Measurements from ENCODE around the gene CMTM7.
"Not testable (repeated sequence)": the region's sequence is repeated elsewhere in the genome, so short reads cannot be mapped to it uniquely, and the experiment has no call there.

CMTM7 gene

GRCh38 chr3:32384938-32385337 is 6.7 kb upstream of the CMTM7 start:
- no peaks in the 10 kb centered on the region for H3K9me3 ChIP-seq (ENCODE audit: control insufficient read depth, insufficient read depth, low read length)
- no peaks in the 10 kb centered on the region for H3K27me3 ChIP-seq (ENCODE audit: control insufficient read depth, insufficient read depth, low read length)
- H3K4me1 ChIP-seq (ENCODE audit: control insufficient read depth, insufficient read depth, low read length): no peaks in the 10 kb centered on the region
- no peaks in the 10 kb centered on the region for H3K36me3 ChIP-seq (ENCODE audit: control insufficient read depth, insufficient read depth, low read length)
- no peak overlapping the region for H3K4me3 ChIP-seq (ENCODE audit: low read depth, low read length)
- H3K9ac ChIP-seq (ENCODE audit: low read depth, low read length): no peak overlapping the region

DNA sequence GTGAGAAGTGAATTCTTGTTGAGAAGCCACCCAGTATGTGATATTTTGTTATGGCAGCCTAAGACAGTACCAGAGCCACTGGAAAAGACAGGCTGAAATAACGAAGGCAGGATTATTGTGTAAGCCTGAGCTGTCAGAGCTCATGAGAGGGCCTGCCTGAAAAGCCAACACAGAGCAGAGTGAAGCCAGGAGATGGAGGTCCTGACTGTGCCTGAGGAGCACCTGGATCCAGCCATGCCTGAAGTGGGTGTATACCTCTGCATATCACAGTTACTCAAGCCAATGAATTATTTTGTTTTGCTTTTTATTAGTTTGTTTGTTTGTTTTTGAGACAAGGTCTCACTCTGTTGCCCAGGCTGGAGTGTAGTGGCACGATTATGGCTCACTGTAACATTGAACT is 4.1 kb upstream of the CMTM7 start:
- H3K27me3 ChIP-seq (ENCODE audit: control insufficient read depth, insufficient read depth, low read length): peaks cover 5% of the 10 kb centered on the region
- peaks cover 3% of the 10 kb centered on the region for H3K4me1 ChIP-seq (ENCODE audit: control insufficient read depth, insufficient read depth, low read length)
- H3K9ac ChIP-seq (ENCODE audit: low read depth, low read length): no peak overlapping the region
- no peak overlapping the region for H3K4me3 ChIP-seq (ENCODE audit: low read depth, low read length)
- no peaks in the 10 kb centered on the region for H3K36me3 ChIP-seq (ENCODE audit: control insufficient read depth, insufficient read depth, low read length)
- no peaks in the 10 kb centered on the region for H3K9me3 ChIP-seq (ENCODE audit: control insufficient read depth, insufficient read depth, low read length)

DNA sequence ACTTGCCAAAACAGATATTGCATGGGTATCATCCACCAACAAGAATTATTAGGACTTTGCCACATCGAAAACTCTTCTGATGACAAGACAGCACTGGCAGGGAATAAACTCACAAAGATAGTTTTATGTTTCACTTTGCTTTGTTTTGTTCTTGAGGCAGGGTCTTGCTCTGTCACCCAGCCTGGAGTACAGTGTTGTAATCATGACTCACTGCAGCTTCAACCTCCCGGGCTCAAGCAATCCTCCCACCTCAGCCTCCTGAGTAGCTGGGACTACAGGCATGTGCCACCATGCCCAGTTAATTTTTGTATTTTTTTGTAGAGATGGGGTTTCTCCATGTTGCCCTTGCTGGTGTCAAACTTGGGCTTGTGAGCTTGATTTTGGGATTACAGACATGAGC is 2.1 kb upstream of the CMTM7 start:
- not testable (repeated sequence) for H3K9me3 ChIP-seq (ENCODE audit: control insufficient read depth, insufficient read depth, low read length); H3K9ac ChIP-seq (ENCODE audit: low read depth, low read length); H3K4me1 ChIP-seq (ENCODE audit: control insufficient read depth, insufficient read depth, low read length); H3K4me3 ChIP-seq (ENCODE audit: low read depth, low read length); H3K36me3 ChIP-seq (ENCODE audit: control insufficient read depth, insufficient read depth, low read length); H3K27me3 ChIP-seq (ENCODE audit: control insufficient read depth, insufficient read depth, low read length)

DNA sequence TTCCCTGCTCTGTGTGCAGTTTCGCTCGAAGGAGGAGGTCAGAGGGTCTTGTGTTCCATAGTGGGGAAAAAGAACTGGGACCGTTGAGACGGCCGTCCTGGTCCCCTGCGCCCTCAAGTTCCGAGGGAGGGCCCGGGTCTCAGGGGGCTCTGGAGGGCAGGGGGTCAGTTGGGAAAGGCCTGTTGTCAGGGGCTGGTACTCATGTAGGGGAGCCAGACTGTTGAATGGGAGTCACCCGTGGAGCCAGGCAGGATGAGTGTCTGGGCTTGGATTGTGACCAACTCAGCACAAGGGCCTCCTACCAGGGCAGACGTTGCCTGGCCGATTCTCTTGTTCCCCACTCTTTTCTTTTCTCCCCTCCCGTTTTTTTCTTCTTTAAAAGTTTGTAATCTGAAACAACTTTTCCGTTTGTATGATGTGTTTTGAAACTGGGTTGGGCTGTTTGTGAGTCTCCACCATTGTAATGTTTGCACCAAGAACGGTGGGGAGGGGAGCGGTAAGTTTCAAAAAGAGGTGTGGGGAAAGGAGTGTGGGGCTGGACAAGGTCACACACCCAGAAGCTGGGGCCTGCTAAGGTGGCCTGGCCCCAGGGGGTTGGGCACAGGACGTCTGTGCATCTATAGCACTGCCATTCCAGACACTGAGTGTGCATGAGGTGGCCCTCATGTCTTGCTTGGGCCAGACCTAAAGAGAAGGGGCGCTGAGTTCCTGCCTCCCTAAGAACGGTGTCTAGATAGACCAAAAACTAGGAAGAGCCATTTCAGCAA is 1.1 kb downstream of the CMTM7 start:
- peak overlapping the region; percentile 81 for H3K9ac ChIP-seq (ENCODE audit: low read depth, low read length)
- H3K4me1 ChIP-seq (ENCODE audit: control insufficient read depth, insufficient read depth, low read length): peaks cover 5% of the 10 kb centered on the region
- no peaks in the 10 kb centered on the region for H3K9me3 ChIP-seq (ENCODE audit: control insufficient read depth, insufficient read depth, low read length)
- H3K4me3 ChIP-seq (ENCODE audit: low read depth, low read length): peak overlapping the region; percentile 79
- H3K36me3 ChIP-seq (ENCODE audit: control insufficient read depth, insufficient read depth, low read length): no peaks in the 10 kb centered on the region
- peaks cover 9% of the 10 kb centered on the region for H3K27me3 ChIP-seq (ENCODE audit: control insufficient read depth, insufficient read depth, low read length)

GRCh38 chr3:32395496-32395895 is 3.8 kb downstream of the CMTM7 start:
- no peak overlapping the region for H3K9ac ChIP-seq (ENCODE audit: low read depth, low read length)
- H3K9me3 ChIP-seq (ENCODE audit: control insufficient read depth, insufficient read depth, low read length): no peaks in the 10 kb centered on the region
- no peak overlapping the region for H3K4me3 ChIP-seq (ENCODE audit: low read depth, low read length)
- no peaks in the 10 kb centered on the region for H3K36me3 ChIP-seq (ENCODE audit: control insufficient read depth, insufficient read depth, low read length)
- H3K27me3 ChIP-seq (ENCODE audit: control insufficient read depth, insufficient read depth, low read length): peaks cover 9% of the 10 kb centered on the region
- peaks cover 9% of the 10 kb centered on the region for H3K4me1 ChIP-seq (ENCODE audit: control insufficient read depth, insufficient read depth, low read length)

DNA sequence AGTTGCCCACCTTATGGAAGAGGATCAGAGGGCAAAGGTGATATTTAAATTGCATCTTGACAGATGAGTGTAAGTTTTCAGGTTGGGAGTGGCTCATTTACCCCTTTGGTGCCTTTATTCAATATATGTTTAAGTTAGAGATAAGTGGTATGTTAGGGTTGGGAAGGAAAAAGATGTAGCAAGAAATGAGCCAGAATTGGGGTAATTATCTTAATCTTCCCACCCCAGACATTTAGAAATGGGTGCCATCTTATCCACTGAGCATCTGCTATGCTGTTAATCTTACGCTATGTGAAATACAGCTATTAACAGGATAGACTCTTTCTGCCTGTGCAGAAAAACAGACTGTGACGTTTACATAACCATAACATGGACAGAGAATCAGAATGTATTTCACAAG is 6.3 kb downstream of the CMTM7 start:
- peaks cover 10% of the 10 kb centered on the region for H3K4me1 ChIP-seq (ENCODE audit: control insufficient read depth, insufficient read depth, low read length)

GRCh38 chr3:32398531-32398930 is 6.9 kb downstream of the CMTM7 start:
- Histone ChIP-seq H3K27me3 (ENCODE audit: control insufficient read depth, insufficient read depth, low read length) (no peaks in the 10 kb centered on the region), H3K9ac (ENCODE audit: low read depth, low read length) (no peak overlapping the region)

More for the DNA sequence above, 6.3 kb downstream of the CMTM7 start:
- Histone ChIP-seq H3K36me3 (ENCODE audit: control insufficient read depth, insufficient read depth, low read length) (no peaks in the 10 kb centered on the region), H3K9me3 (ENCODE audit: control insufficient read depth, insufficient read depth, low read length) (no peaks in the 10 kb centered on the region), H3K27me3 (ENCODE audit: control insufficient read depth, insufficient read depth, low read length) (peaks cover 3% of the 10 kb centered on the region), H3K4me3 (ENCODE audit: low read depth, low read length) (no peak overlapping the region), H3K9ac (ENCODE audit: low read depth, low read length) (no peak overlapping the region)

GRCh38 chr3:32399030-32399620 is 7.5 kb downstream of the CMTM7 start:
- H3K4me1 ChIP-seq (ENCODE audit: control insufficient read depth, insufficient read depth, low read length): peaks cover 9% of the 10 kb centered on the region
- no peaks in the 10 kb centered on the region for H3K9me3 ChIP-seq (ENCODE audit: control insufficient read depth, insufficient read depth, low read length)
- H3K27me3 ChIP-seq (ENCODE audit: control insufficient read depth, insufficient read depth, low read length): no peaks in the 10 kb centered on the region
- H3K9ac ChIP-seq (ENCODE audit: low read depth, low read length): no peak overlapping the region
- H3K36me3 ChIP-seq (ENCODE audit: control insufficient read depth, insufficient read depth, low read length): no peaks in the 10 kb centered on the region
- no peak overlapping the region for H3K4me3 ChIP-seq (ENCODE audit: low read depth, low read length)

More at GRCh38 chr3:32398531-32398930, 6.9 kb downstream of the CMTM7 start:
- Histone ChIP-seq H3K4me1 (ENCODE audit: control insufficient read depth, insufficient read depth, low read length) (peaks cover 9% of the 10 kb centered on the region), H3K9me3 (ENCODE audit: control insufficient read depth, insufficient read depth, low read length) (no peaks in the 10 kb centered on the region), H3K36me3 (ENCODE audit: control insufficient read depth, insufficient read depth, low read length) (no peaks in the 10 kb centered on the region), H3K4me3 (ENCODE audit: low read depth, low read length) (no peak overlapping the region)

DNA sequence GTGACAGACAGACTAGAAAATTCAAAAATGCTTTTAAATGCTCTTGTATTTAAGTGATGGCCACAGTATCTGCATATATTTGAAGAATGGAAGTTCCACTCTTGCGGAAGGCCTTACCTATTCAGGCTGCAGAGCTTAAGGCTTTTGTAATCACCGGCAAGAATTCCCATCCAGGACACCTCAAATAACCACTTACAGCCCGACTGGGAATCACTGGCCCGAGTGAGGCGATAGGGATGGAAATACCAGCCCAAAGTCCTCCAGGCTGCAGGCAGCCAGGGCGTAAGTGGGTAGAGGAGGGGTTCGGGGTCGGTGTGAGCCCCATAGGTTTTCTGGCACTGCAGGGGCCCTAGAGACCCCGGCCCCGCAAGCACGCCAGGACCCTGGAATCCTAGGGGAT is 9.5 kb downstream of the CMTM7 start:
- Histone ChIP-seq H3K27me3 (ENCODE audit: control insufficient read depth, insufficient read depth, low read length) (no peaks in the 10 kb centered on the region), H3K4me1 (ENCODE audit: control insufficient read depth, insufficient read depth, low read length) (peaks cover 9% of the 10 kb centered on the region), H3K36me3 (ENCODE audit: control insufficient read depth, insufficient read depth, low read length) (no peaks in the 10 kb centered on the region), H3K9ac (ENCODE audit: low read depth, low read length) (peak overlapping the region; percentile 51), H3K4me3 (ENCODE audit: low read depth, low read length) (peak overlapping the region; percentile 27), H3K9me3 (ENCODE audit: control insufficient read depth, insufficient read depth, low read length) (no peaks in the 10 kb centered on the region)

DNA sequence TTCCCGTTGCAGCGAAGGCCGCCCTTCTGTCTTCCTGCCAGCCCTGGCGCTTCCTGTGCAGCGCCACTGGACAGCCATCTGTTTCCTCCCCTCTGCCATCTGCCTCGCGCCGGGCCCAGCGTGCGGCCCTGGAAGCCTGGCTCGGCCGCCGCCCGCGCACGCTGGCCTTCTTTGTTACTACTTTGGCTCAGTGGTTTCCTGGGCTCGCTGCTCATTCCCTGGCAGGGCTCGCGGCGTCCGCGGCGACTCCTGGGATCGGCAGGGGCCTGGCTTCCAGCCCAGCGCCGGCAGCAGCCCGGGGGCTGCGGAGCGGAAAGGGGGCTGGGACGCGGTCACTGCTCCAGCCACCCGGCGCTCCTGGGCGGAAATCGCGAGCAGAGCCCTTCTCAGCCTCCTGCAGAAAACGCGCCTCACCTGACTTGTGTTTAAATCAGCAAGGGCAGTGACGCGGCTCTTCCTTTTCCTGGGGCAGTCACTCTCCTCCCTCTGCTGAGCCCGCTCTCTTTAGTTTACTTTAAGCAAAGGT is 10.0 kb downstream of the CMTM7 start:
- Histone ChIP-seq H3K36me3 (ENCODE audit: control insufficient read depth, insufficient read depth, low read length) (no peaks in the 10 kb centered on the region), H3K9me3 (ENCODE audit: control insufficient read depth, insufficient read depth, low read length) (no peaks in the 10 kb centered on the region), H3K4me1 (ENCODE audit: control insufficient read depth, insufficient read depth, low read length) (peaks cover 10% of the 10 kb centered on the region), H3K4me3 (ENCODE audit: low read depth, low read length) (peak overlapping the region; percentile 27), H3K27me3 (ENCODE audit: control insufficient read depth, insufficient read depth, low read length) (no peaks in the 10 kb centered on the region), H3K9ac (ENCODE audit: low read depth, low read length) (peak overlapping the region; percentile 51)

- no peak overlapping the region for H3K4me3 ChIP-seq (ENCODE audit: low read depth, low read length)
- H3K4me1 ChIP-seq (ENCODE audit: control insufficient read depth, insufficient read depth, low read length): peaks cover 15% of the 10 kb centered on the region
- H3K36me3 ChIP-seq (ENCODE audit: control insufficient read depth, insufficient read depth, low read length): no peaks in the 10 kb centered on the region
- no peak overlapping the region for H3K9ac ChIP-seq (ENCODE audit: low read depth, low read length)
- no peaks in the 10 kb centered on the region for H3K9me3 ChIP-seq (ENCODE audit: control insufficient read depth, insufficient read depth, low read length)
- no peaks in the 10 kb centered on the region for H3K27me3 ChIP-seq (ENCODE audit: control insufficient read depth, insufficient read depth, low read length)
These were observed 12.0 kb downstream of the CMTM7 start for GRCh38 chr3:32403663-32404062.

DNA sequence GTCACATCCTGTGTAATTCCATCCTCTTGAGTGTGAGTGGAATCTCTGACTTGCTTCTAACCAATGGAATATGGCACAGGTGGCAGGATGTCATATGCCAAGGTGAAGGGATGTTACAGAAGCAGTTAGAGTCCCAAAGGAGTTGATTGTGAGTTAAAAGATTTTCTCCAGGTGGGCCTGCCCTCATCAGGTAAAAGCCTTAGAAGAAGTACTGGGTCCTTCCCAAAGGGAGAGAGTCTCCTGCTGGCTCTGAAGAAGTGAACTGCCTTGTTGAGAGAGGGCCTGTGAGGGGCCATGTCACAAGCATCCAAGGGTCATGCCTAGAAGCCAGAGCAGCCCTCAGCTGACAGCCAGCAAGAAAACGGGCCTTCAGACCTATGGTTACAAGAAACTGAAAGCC is 13.1 kb downstream of the CMTM7 start:
- Histone ChIP-seq H3K4me3 (ENCODE audit: low read depth, low read length) (no peak overlapping the region), H3K9me3 (ENCODE audit: control insufficient read depth, insufficient read depth, low read length) (no peaks in the 10 kb centered on the region), H3K36me3 (ENCODE audit: control insufficient read depth, insufficient read depth, low read length) (no peaks in the 10 kb centered on the region), H3K27me3 (ENCODE audit: control insufficient read depth, insufficient read depth, low read length) (no peaks in the 10 kb centered on the region), H3K9ac (ENCODE audit: low read depth, low read length) (no peak overlapping the region), H3K4me1 (ENCODE audit: control insufficient read depth, insufficient read depth, low read length) (peaks cover 11% of the 10 kb centered on the region)

Data from iPS-15b (cell line).